DND-41 (cell line): ENCODE data around the gene GDNF.

ENCODE experiments used
- EZH2 ChIP-seq: IDR thresholded peaks from 3 replicates; pipeline ENCODE4 v1.6.1; 2012; ENCODE audit warnings: borderline replicate concordance, low read depth, mild to moderate bottlenecking, moderate library complexity, low read length, inconsistent platforms; ENCODE audit not compliant: severe bottlenecking
- TF ChIP-seq, protein P1 (sequence below): IDR thresholded peaks from 2 replicates; pipeline ENCODE4 v1.5.1; 2012; ENCODE audit warnings: borderline replicate concordance, low read length, moderate library complexity, mild to moderate bottlenecking; ENCODE audit not compliant: poor library complexity, severe bottlenecking; ENCODE audit errors: extremely low read depth

DNA sequence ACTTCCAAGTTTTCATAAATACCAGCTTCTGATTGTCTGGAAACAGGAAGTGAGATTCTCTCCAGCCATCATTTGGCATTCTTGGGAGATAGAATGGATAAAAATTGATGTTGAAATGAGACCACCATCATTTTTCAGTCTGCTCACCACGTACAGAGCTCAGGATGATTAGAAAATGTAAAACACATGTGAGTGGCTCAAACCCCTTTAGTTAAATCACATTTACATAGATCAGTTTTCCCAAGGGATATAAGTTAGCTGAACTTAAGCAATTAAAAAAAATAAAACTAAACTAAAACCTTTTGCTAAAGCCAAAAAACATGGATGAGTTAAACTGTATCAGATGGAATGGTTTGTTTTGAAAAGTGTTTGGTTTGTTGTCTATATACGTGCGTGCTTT is 37.1 kb upstream of the GDNF start:
- no peak for TF ChIP-seq EZH2
- TF ChIP-seq, protein P1, sequence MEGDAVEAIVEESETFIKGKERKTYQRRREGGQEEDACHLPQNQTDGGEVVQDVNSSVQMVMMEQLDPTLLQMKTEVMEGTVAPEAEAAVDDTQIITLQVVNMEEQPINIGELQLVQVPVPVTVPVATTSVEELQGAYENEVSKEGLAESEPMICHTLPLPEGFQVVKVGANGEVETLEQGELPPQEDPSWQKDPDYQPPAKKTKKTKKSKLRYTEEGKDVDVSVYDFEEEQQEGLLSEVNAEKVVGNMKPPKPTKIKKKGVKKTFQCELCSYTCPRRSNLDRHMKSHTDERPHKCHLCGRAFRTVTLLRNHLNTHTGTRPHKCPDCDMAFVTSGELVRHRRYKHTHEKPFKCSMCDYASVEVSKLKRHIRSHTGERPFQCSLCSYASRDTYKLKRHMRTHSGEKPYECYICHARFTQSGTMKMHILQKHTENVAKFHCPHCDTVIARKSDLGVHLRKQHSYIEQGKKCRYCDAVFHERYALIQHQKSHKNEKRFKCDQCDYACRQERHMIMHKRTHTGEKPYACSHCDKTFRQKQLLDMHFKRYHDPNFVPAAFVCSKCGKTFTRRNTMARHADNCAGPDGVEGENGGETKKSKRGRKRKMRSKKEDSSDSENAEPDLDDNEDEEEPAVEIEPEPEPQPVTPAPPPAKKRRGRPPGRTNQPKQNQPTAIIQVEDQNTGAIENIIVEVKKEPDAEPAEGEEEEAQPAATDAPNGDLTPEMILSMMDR: no peak
